ENCODE data around the gene ASCC1.
"Not testable (repeated sequence)": the region's sequence is repeated elsewhere in the genome, so short reads cannot be mapped to it uniquely, and the experiment has no call there.

DNA sequence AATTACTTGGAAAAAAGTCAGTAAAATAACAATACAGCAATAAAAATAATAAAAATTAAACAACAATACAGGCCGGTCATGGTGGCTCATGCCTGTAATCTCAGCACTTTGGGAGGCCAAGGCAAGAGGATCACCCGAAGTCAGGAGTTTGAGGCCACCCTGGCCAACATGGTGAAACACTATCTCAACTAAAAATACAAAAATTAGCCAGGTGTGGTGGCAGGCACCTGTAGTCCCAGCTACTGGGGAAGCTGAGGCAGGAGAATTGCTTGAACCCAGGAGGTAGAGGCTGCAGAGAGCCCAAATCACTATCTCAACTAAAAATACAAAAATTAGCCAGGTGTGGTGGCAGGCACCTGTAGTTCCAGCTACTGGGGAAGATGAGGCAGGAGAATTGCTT lies 4.2 kb downstream of the ASCC1 start:
- not testable (repeated sequence) for TF ChIP-seq CTCF (conservative IDR thresholded peaks at IDR 0.05; ENCODE audit: low read depth in 2 of 2); EZH2phosphoT487 (IDR thresholded peaks at IDR 0.05; ENCODE audit: unreplicated experiment); REST (IDR thresholded peaks at IDR 0.05; ENCODE audit: unreplicated experiment); JUNB (IDR thresholded peaks at IDR 0.05; ENCODE audit: unreplicated experiment); CREB1 (CRISPR knock-in tag; IDR thresholded peaks at IDR 0.05; ENCODE audit: low read depth); ZNF114 (CRISPR knock-in tag; IDR thresholded peaks at IDR 0.05); POLR2AphosphoS5 (IDR thresholded peaks at IDR 0.05; ENCODE audit: low read depth); STAT1 (IDR thresholded peaks at IDR 0.05; ENCODE audit: unreplicated experiment); EZH2 (IDR thresholded peaks at IDR 0.05; ENCODE audit: low read depth, unreplicated experiment); ZNF462 (CRISPR knock-in tag; IDR thresholded peaks at IDR 0.05)

Data from GM23338 (cell line).